Erythroblast (primary cell): ENCODE data around the gene TMEM89.

Source experiments
- GATA1 ChIP-seq: IDR thresholded peaks from 2 replicates; pipeline ENCODE4 v1.6.1; 2011; ENCODE audit warnings: low read depth, mild to moderate bottlenecking, control low read depth, low read length, moderate library complexity
- POLR2A ChIP-seq: IDR thresholded peaks from 2 replicates; pipeline ENCODE4 v1.6.1; 2011; ENCODE audit warnings: mild to moderate bottlenecking, low read length

DNA sequence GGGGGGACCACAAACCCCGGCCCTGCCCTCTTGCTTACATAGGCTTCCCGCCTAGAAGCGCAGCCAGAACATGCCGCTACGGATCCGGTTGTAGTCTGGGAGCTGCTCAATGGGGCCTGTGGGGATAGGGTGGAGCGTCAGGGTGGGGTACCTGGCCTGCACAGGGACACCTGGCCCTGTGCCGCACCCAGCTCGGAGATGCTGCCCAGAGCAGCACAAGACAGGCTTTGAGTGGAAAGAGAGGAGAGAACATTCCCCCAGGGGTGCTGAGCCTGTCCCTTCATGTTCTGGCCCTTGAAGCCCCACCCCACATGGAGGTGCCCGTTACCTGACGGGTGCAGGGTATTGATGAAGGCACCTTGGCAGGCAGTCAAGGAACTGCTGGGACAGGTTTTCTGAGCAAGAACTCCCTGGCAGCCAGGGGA, 22.5 kb downstream of the TMEM89 start:
- no peak for TF ChIP-seq POLR2A
- TF ChIP-seq GATA1, result no peak
